ENCODE data around the gene CEACAM16. TPM values are rescaled to one million over a fixed set of nuclear protein-coding genes. Genes with fewer than 3 reads are reported as not detected.

Gene CEACAM16
- polyA plus RNA-seq, 1 experiment = not detected

GRCh38 chr19:44738603-44739558, 39.9 kb downstream of the CEACAM16 start:
- POLR2A ChIA-PET = interaction anchor here (0.5 to 0.6 kb wide), 2 partner anchors 22 to 110 kb away, joined by 3 to 4 read pairs; no protein-coding TSS in a partner anchor
- CTCF ChIA-PET = interaction anchor here (0.6 to 7.1 kb wide), 5 partner anchors 15 to 107 kb away, joined by 4 to 33 read pairs (median 8); partner anchors contain the start of gene NECTIN2
- DNase-seq (ENCODE audit: low read depth, low spot score) = no peak

GRCh38 chr19:44740351-44740824, 41.4 kb downstream of the CEACAM16 start:
- Histone ChIP-seq H3K9me3 (ENCODE audit: control insufficient read depth, insufficient read depth, low read length) (no peaks in the 10 kb centered on the region), H3K4me3 (ENCODE audit: low read depth, low read length) (no peak overlapping the region), H3K27me3 (ENCODE audit: control insufficient read depth, insufficient read depth, low read length) (no peaks in the 10 kb centered on the region), H3K27ac (ENCODE audit: low read depth, low read length) (no peak overlapping the region)
- TF ChIP-seq, protein P1, sequence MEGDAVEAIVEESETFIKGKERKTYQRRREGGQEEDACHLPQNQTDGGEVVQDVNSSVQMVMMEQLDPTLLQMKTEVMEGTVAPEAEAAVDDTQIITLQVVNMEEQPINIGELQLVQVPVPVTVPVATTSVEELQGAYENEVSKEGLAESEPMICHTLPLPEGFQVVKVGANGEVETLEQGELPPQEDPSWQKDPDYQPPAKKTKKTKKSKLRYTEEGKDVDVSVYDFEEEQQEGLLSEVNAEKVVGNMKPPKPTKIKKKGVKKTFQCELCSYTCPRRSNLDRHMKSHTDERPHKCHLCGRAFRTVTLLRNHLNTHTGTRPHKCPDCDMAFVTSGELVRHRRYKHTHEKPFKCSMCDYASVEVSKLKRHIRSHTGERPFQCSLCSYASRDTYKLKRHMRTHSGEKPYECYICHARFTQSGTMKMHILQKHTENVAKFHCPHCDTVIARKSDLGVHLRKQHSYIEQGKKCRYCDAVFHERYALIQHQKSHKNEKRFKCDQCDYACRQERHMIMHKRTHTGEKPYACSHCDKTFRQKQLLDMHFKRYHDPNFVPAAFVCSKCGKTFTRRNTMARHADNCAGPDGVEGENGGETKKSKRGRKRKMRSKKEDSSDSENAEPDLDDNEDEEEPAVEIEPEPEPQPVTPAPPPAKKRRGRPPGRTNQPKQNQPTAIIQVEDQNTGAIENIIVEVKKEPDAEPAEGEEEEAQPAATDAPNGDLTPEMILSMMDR (IDR thresholded peaks at IDR 0.05; ENCODE audit: low read depth, low read length) = 0 out of 2 replicates have a peak, but pooled peaks have one; percentile 23
- CTCF ChIA-PET = interaction anchor here (0.6 to 7.1 kb wide), 4 partner anchors 31 to 169 kb away, joined by 3 to 33 read pairs (median 7); partner anchors contain the start of gene NECTIN2
- DNase-seq (ENCODE audit: low read depth, low spot score) = no peak
- POLR2A ChIA-PET = no interaction called here

More at GRCh38 chr19:44738603-44739558, 39.9 kb downstream of the CEACAM16 start:
- no peaks in the 10 kb centered on the region for H3K27me3 ChIP-seq (ENCODE audit: control insufficient read depth, insufficient read depth, low read length)
- TF ChIP-seq, protein P1 (IDR thresholded peaks at IDR 0.05; ENCODE audit: low read depth, low read length) = no peak
- no peak overlapping the region for H3K4me3 ChIP-seq (ENCODE audit: low read depth, low read length)
- no peak overlapping the region for H3K27ac ChIP-seq (ENCODE audit: low read depth, low read length)
- no peaks in the 10 kb centered on the region for H3K9me3 ChIP-seq (ENCODE audit: control insufficient read depth, insufficient read depth, low read length)

- Histone ChIP-seq H3K27me3 (ENCODE audit: control insufficient read depth, insufficient read depth, low read length) (no peaks in the 10 kb centered on the region), H3K9me3 (ENCODE audit: control insufficient read depth, insufficient read depth, low read length) (no peaks in the 10 kb centered on the region), H3K4me3 (ENCODE audit: low read depth, low read length) (no peak overlapping the region), H3K27ac (ENCODE audit: low read depth, low read length) (peak overlapping the region; percentile 47)
- TF ChIP-seq, protein P1 (IDR thresholded peaks at IDR 0.05; ENCODE audit: low read depth, low read length) = no peak
- ChIA-PET POLR2A (interaction anchor here (0.7 to 2.0 kb wide), 5 partner anchors 13 to 182 kb away, joined by 3 to 18 read pairs (median 5); no protein-coding TSS in a partner anchor), CTCF (interaction anchor here (1.7 to 7.1 kb wide), 3 partner anchors 25 to 170 kb away, joined by 6 to 33 read pairs (median 6); no protein-coding TSS in a partner anchor)
- no peak for DNase-seq (ENCODE audit: low read depth, low spot score)
Measured at GRCh38 chr19:44741258-44741731, 42.3 kb downstream of the CEACAM16 start.

- ChIA-PET CTCF (interaction anchor here (1.8 to 7.1 kb wide), 3 partner anchors 24 to 104 kb away, joined by 6 to 33 read pairs (median 7); partner anchors contain the start of gene NECTIN2), POLR2A (interaction anchor here (0.7 to 2.0 kb wide), 6 partner anchors 12 to 181 kb away, joined by 3 to 18 read pairs (median 6); no protein-coding TSS in a partner anchor)
- peak overlapping the region; percentile 87 for H3K27ac ChIP-seq (ENCODE audit: low read depth, low read length)
- TF ChIP-seq, protein P1 (IDR thresholded peaks at IDR 0.05; ENCODE audit: low read depth, low read length) = no peak
- H3K9me3 ChIP-seq (ENCODE audit: control insufficient read depth, insufficient read depth, low read length) = no peaks in the 10 kb centered on the region
- peak; percentile 98 for DNase-seq (ENCODE audit: low read depth, low spot score)
- no peak overlapping the region for H3K4me3 ChIP-seq (ENCODE audit: low read depth, low read length)
- no peaks in the 10 kb centered on the region for H3K27me3 ChIP-seq (ENCODE audit: control insufficient read depth, insufficient read depth, low read length)
Measured at GRCh38 chr19:44741841-44742329, 42.9 kb downstream of the CEACAM16 start.
